Measurements from ENCODE around the gene NF2.

Gene NF2

GRCh38 chr22:29712119-29712518 lies 108.7 kb downstream of the NF2 start:
- Histone ChIP-seq H3K4me1 (ENCODE audit: control insufficient read depth, low read depth, low read length) (no peaks in the 10 kb centered on the region), H3K56ac (ENCODE audit: low read length) (no peak overlapping the region)
- no CpG with 5 or more reads among the region's 2 CpGs for WGBS (ENCODE audit: extremely low coverage, insufficient coverage, low lambda C conversion rate)

DNA sequence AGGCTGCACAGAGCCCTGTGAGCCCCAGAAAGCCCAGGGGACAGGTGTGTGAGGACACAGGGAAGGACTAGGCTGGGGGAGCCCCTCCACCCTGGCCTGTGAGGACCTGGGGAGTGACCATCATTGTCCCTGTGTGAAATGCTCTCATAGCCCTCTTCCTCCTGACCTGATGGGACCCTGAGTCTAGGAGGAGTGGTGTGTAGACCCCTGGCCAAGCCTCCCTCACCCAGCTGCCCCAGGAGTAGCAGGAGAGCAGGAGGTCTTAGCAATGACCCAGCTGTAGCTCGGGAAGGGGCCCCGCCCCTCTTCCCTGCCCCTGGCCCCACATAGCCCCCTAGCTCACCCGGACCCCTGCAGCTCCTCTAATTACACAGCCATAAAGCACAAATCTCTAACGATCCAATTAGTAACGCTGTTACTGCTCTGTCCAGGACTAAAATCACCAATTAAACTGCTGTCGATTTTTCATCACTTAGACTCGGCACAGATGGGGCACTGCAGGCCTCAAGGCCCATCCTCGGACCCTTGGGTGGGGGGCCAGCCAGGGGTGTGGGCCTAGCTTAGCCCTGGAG lies 109.8 kb downstream of the NF2 start:
- H3K27ac ChIP-seq (ENCODE audit: low read depth, low read length), result no peak overlapping the region

More at GRCh38 chr22:29712119-29712518, 108.7 kb downstream of the NF2 start:
- H2BK120ac ChIP-seq (ENCODE audit: low read depth, low read length), result no peak overlapping the region
- no peak overlapping the region for H4K8ac ChIP-seq (ENCODE audit: low read depth, low read length)
- no peaks in the 10 kb centered on the region for H3K36me3 ChIP-seq (ENCODE audit: control insufficient read depth, insufficient read depth, low read length)
- H3K27me3 ChIP-seq (ENCODE audit: insufficient read depth, low read length, poor library complexity), result no peaks in the 10 kb centered on the region
- no peaks in the 10 kb centered on the region for H3K79me1 ChIP-seq (ENCODE audit: low read length)
- H3K4me3 ChIP-seq (ENCODE audit: low read length), result no peak overlapping the region
- H3K4ac ChIP-seq (ENCODE audit: low read depth, low read length), result no peak overlapping the region
- H3K23ac ChIP-seq (ENCODE audit: low read length), result no peak overlapping the region
- H3K79me2 ChIP-seq (ENCODE audit: control insufficient read depth, insufficient read depth, low read length), result no peaks in the 10 kb centered on the region
- no peak overlapping the region for H3K9ac ChIP-seq (ENCODE audit: low read length)
- DNase-seq, result no peak
- H4K5ac ChIP-seq (ENCODE audit: low read length), result no peak overlapping the region
- H3K4me2 ChIP-seq (ENCODE audit: low read length), result no peak overlapping the region
- H2BK5ac ChIP-seq (ENCODE audit: low read length), result no peak overlapping the region
- H2AK5ac ChIP-seq (ENCODE audit: low read length), result no peak overlapping the region
- no peak overlapping the region for H3K18ac ChIP-seq (ENCODE audit: low read length)
- no peak overlapping the region for H2BK15ac ChIP-seq (replicated peaks; ENCODE audit: low read depth)
- H3K27ac ChIP-seq (ENCODE audit: low read depth, low read length), result no peak overlapping the region

DNA sequence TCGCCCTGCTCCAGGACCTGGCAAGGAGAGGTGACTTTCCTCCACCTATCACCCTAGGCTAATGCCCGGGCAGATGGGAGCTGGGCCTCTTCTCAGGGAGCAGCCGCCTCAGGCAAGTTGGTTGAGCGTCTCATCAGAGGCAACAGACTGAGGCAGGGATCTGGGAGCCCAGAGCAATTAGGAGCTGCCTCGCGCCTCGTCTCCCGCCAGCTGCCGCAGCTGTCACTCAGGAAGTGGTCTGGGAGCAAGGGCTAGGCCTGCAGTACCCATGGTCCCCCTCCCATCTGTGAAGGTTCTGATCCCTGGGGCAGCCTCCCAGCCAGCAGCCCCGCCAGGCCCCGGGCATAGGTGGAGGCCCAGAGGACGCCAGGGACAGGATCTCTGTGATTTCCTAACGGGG lies 111.8 kb downstream of the NF2 start:
- H3K27me3 ChIP-seq (ENCODE audit: insufficient read depth, low read length, poor library complexity), result peaks cover 12% of the 10 kb centered on the region
- H2BK15ac ChIP-seq (replicated peaks; ENCODE audit: low read depth), result no peak overlapping the region
- H3K27ac ChIP-seq (ENCODE audit: low read depth, low read length), result no peak overlapping the region
- H3K4ac ChIP-seq (ENCODE audit: low read depth, low read length), result no peak overlapping the region
- H3K56ac ChIP-seq (ENCODE audit: low read length), result no peak overlapping the region
- no peak overlapping the region for H4K8ac ChIP-seq (ENCODE audit: low read depth, low read length)
- no peaks in the 10 kb centered on the region for H3K79me1 ChIP-seq (ENCODE audit: low read length)
- H3K4me3 ChIP-seq (ENCODE audit: low read length), result no peak overlapping the region
- no peak overlapping the region for H2AK5ac ChIP-seq (ENCODE audit: low read length)
- no peaks in the 10 kb centered on the region for H3K4me1 ChIP-seq (ENCODE audit: control insufficient read depth, low read depth, low read length)
- H3K4me2 ChIP-seq (ENCODE audit: low read length), result no peak overlapping the region
- WGBS (ENCODE audit: extremely low coverage, insufficient coverage, low lambda C conversion rate), result no CpG with 5 or more reads among the region's 13 CpGs
- no peak overlapping the region for H3K23ac ChIP-seq (ENCODE audit: low read length)
- H3K79me2 ChIP-seq (ENCODE audit: control insufficient read depth, insufficient read depth, low read length), result no peaks in the 10 kb centered on the region
- no peak overlapping the region for H3K18ac ChIP-seq (ENCODE audit: low read length)
- H3K36me3 ChIP-seq (ENCODE audit: control insufficient read depth, insufficient read depth, low read length), result no peaks in the 10 kb centered on the region
- H3K9ac ChIP-seq (ENCODE audit: low read length), result no peak overlapping the region
- no peak overlapping the region for H4K5ac ChIP-seq (ENCODE audit: low read length)
- no peak overlapping the region for H2BK120ac ChIP-seq (ENCODE audit: low read depth, low read length)
- DNase-seq, result no peak
- no peak overlapping the region for H2BK5ac ChIP-seq (ENCODE audit: low read length)

More for the DNA sequence above, 109.8 kb downstream of the NF2 start:
- Histone ChIP-seq H3K4me3 (ENCODE audit: low read length) (no peak overlapping the region), H3K79me1 (ENCODE audit: low read length) (no peaks in the 10 kb centered on the region), H2BK120ac (ENCODE audit: low read depth, low read length) (no peak overlapping the region), H2BK15ac (replicated peaks; ENCODE audit: low read depth) (no peak overlapping the region), H4K5ac (ENCODE audit: low read length) (no peak overlapping the region), H3K79me2 (ENCODE audit: control insufficient read depth, insufficient read depth, low read length) (no peaks in the 10 kb centered on the region), H3K27me3 (ENCODE audit: insufficient read depth, low read length, poor library complexity) (no peaks in the 10 kb centered on the region), H3K36me3 (ENCODE audit: control insufficient read depth, insufficient read depth, low read length) (no peaks in the 10 kb centered on the region), H3K56ac (ENCODE audit: low read length) (no peak overlapping the region), H3K4me2 (ENCODE audit: low read length) (no peak overlapping the region), H3K18ac (ENCODE audit: low read length) (no peak overlapping the region), H3K23ac (ENCODE audit: low read length) (no peak overlapping the region), H3K4me1 (ENCODE audit: control insufficient read depth, low read depth, low read length) (no peaks in the 10 kb centered on the region), H2BK5ac (ENCODE audit: low read length) (no peak overlapping the region), H3K9ac (ENCODE audit: low read length) (no peak overlapping the region), H2AK5ac (ENCODE audit: low read length) (no peak overlapping the region), H3K4ac (ENCODE audit: low read depth, low read length) (no peak overlapping the region), H4K8ac (ENCODE audit: low read depth, low read length) (no peak overlapping the region)
- no CpG with 5 or more reads among the region's 8 CpGs for WGBS (ENCODE audit: extremely low coverage, insufficient coverage, low lambda C conversion rate)
- no peak for DNase-seq

DNA sequence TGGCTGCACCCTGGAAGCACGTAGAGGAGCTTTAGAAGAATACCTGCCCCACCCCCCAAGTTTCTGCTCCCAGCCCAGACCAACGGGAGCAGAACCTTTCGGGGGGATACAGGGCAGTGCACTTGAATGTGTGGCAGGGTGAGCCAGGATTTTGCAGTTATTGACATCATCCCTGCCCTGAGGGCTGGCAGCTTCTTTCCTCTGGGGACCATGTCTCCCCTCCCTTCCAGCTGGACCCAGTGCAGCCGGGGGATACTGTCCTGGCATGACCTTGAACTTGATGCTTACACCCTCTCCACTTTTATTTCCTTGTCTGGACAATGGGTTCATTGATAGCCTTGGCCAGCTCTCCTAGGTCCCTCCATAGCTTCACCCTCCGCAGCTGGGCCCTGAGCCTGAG lies 112.3 kb downstream of the NF2 start:
- Histone ChIP-seq H2BK120ac (ENCODE audit: low read depth, low read length) (no peak overlapping the region), H4K5ac (ENCODE audit: low read length) (no peak overlapping the region), H3K18ac (ENCODE audit: low read length) (no peak overlapping the region), H3K4me1 (ENCODE audit: control insufficient read depth, low read depth, low read length) (no peaks in the 10 kb centered on the region), H3K27ac (ENCODE audit: low read depth, low read length) (no peak overlapping the region), H3K56ac (ENCODE audit: low read length) (no peak overlapping the region), H3K23ac (ENCODE audit: low read length) (no peak overlapping the region), H4K8ac (ENCODE audit: low read depth, low read length) (no peak overlapping the region), H2AK5ac (ENCODE audit: low read length) (no peak overlapping the region), H3K9ac (ENCODE audit: low read length) (no peak overlapping the region), H2BK15ac (replicated peaks; ENCODE audit: low read depth) (no peak overlapping the region), H3K79me2 (ENCODE audit: control insufficient read depth, insufficient read depth, low read length) (no peaks in the 10 kb centered on the region), H3K4me3 (ENCODE audit: low read length) (no peak overlapping the region), H3K27me3 (ENCODE audit: insufficient read depth, low read length, poor library complexity) (peaks cover 15% of the 10 kb centered on the region), H3K4me2 (ENCODE audit: low read length) (no peak overlapping the region), H2BK5ac (ENCODE audit: low read length) (no peak overlapping the region), H3K36me3 (ENCODE audit: control insufficient read depth, insufficient read depth, low read length) (no peaks in the 10 kb centered on the region), H3K4ac (ENCODE audit: low read depth, low read length) (no peak overlapping the region), H3K79me1 (ENCODE audit: low read length) (no peaks in the 10 kb centered on the region)
- no peak for DNase-seq
- WGBS (ENCODE audit: extremely low coverage, insufficient coverage, low lambda C conversion rate), result no CpG with 5 or more reads among the region's 5 CpGs

DNA sequence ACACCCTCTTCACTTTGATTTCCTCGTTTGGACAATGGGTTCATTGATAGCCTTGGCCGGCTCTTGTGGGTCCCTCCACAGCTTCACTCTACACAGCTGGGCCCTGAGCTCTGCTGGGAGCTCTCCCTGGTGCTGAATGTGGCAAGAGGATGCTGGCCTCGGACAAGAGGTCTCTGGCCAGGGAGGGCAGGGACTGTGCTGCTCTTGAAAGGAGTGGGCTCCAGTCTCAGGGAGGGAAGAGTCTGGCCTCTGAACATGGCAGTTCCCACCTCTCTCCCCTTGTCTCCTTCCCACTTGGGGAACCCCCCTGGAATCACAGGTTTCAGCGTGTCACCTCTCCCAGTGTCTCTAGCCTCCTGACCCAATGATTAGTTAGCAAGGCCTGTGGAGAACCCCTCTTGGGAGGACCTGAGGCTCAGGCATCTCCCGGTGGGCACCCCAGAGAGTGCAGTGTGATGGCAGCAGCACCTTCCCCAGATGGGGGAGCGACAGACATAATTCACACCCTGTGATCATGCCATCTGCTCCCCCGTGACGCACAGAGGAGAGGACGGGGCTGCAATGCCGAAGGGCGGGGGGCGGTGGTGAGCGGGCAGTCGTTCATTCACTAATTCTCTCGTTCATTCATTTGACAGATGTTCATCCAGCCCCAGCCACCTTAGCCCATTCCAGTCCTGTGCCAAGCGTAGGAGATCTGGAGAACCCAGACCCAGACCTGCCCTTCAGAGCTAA lies 113.5 kb downstream of the NF2 start:
- Histone ChIP-seq H3K79me2 (ENCODE audit: control insufficient read depth, insufficient read depth, low read length) (no peaks in the 10 kb centered on the region), H3K36me3 (ENCODE audit: control insufficient read depth, insufficient read depth, low read length) (no peaks in the 10 kb centered on the region), H3K79me1 (ENCODE audit: low read length) (no peaks in the 10 kb centered on the region), H4K8ac (ENCODE audit: low read depth, low read length) (no peak overlapping the region), H3K9ac (ENCODE audit: low read length) (no peak overlapping the region), H3K23ac (ENCODE audit: low read length) (no peak overlapping the region), H3K4me1 (ENCODE audit: control insufficient read depth, low read depth, low read length) (no peaks in the 10 kb centered on the region), H2BK120ac (ENCODE audit: low read depth, low read length) (no peak overlapping the region), H2BK15ac (replicated peaks; ENCODE audit: low read depth) (no peak overlapping the region), H3K27ac (ENCODE audit: low read depth, low read length) (no peak overlapping the region), H2BK5ac (ENCODE audit: low read length) (no peak overlapping the region), H2AK5ac (ENCODE audit: low read length) (no peak overlapping the region), H3K4me3 (ENCODE audit: low read length) (no peak overlapping the region), H3K4ac (ENCODE audit: low read depth, low read length) (no peak overlapping the region), H3K18ac (ENCODE audit: low read length) (no peak overlapping the region), H4K5ac (ENCODE audit: low read length) (no peak overlapping the region), H3K4me2 (ENCODE audit: low read length) (no peak overlapping the region), H3K56ac (ENCODE audit: low read length) (no peak overlapping the region), H3K27me3 (ENCODE audit: insufficient read depth, low read length, poor library complexity) (peaks cover 22% of the 10 kb centered on the region)
- WGBS (ENCODE audit: extremely low coverage, insufficient coverage, low lambda C conversion rate), result no CpG with 5 or more reads among the region's 16 CpGs
- DNase-seq, result peak; percentile 90

DNA sequence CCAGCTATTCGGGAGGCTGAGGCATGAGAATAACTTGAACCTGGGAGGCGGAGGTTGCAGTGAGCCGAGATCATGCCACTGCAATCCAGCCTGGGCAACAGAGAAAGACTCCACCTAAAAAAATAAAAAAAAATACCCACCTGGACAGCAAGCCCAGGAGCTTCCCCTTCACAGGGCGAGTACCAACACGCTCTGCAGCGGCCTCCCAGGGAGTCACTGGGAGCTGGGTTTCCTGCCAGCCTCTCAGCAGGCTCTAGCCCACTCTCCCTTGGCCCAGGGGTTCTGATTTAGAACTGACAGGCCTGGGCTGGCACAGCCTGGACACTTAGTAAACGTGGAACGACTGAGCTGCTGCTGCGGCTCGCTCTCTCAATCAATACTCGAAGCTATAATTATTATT lies 114.4 kb downstream of the NF2 start:
- Histone ChIP-seq H4K8ac (ENCODE audit: low read depth, low read length) (no peak overlapping the region), H3K18ac (ENCODE audit: low read length) (no peak overlapping the region), H3K23ac (ENCODE audit: low read length) (no peak overlapping the region), H3K56ac (ENCODE audit: low read length) (no peak overlapping the region), H2BK120ac (ENCODE audit: low read depth, low read length) (no peak overlapping the region), H3K79me2 (ENCODE audit: control insufficient read depth, insufficient read depth, low read length) (no peaks in the 10 kb centered on the region), H2BK15ac (replicated peaks; ENCODE audit: low read depth) (no peak overlapping the region), H3K9ac (ENCODE audit: low read length) (no peak overlapping the region), H3K4ac (ENCODE audit: low read depth, low read length) (no peak overlapping the region), H3K4me1 (ENCODE audit: control insufficient read depth, low read depth, low read length) (no peaks in the 10 kb centered on the region), H3K27ac (ENCODE audit: low read depth, low read length) (no peak overlapping the region), H3K79me1 (ENCODE audit: low read length) (no peaks in the 10 kb centered on the region), H3K4me2 (ENCODE audit: low read length) (no peak overlapping the region), H4K5ac (ENCODE audit: low read length) (no peak overlapping the region), H3K36me3 (ENCODE audit: control insufficient read depth, insufficient read depth, low read length) (no peaks in the 10 kb centered on the region), H2BK5ac (ENCODE audit: low read length) (no peak overlapping the region), H3K27me3 (ENCODE audit: insufficient read depth, low read length, poor library complexity) (peaks cover 22% of the 10 kb centered on the region), H3K4me3 (ENCODE audit: low read length) (no peak overlapping the region), H2AK5ac (ENCODE audit: low read length) (no peak overlapping the region)
- no CpG with 5 or more reads among the region's 11 CpGs for WGBS (ENCODE audit: extremely low coverage, insufficient coverage, low lambda C conversion rate)
- DNase-seq, result no peak
